GM23338 (cell line): Measurements from ENCODE around the gene FAM193B.

ENCODE experiments used
- CTCF ChIP-seq, 2 experiments: fragments of 200-600 bp in 1 of 2; sonication (generic) in 1 of 2; conservative IDR thresholded peaks; 2 replicates each; pipeline versions ENCODE4 v1.5.1 to v1.6.1; 2016 to 2017; ENCODE audit warnings: antibody characterized with exemption in 2 of 2, low read depth in 2 of 2, mild to moderate bottlenecking in 2 of 2, moderate library complexity in 1 of 2
- ETS1 ChIP-seq: IDR thresholded peaks from 2 replicates; pipeline ENCODE4 v1.6.1; 2016; ENCODE audit warnings: antibody characterized with exemption
- EZH2 ChIP-seq: fragments of 200-600 bp; sonication (generic); IDR thresholded peaks from one replicate; pipeline ENCODE4 v1.8.0; 2017; ENCODE audit warnings: antibody characterized with exemption, mild to moderate bottlenecking, low read depth; ENCODE audit not compliant: unreplicated experiment
- EZH2phosphoT487 ChIP-seq: fragments of 200-600 bp; sonication (generic); IDR thresholded peaks from one replicate; pipeline ENCODE4 v1.8.1; 2018; ENCODE audit warnings: antibody characterized with exemption; ENCODE audit not compliant: unreplicated experiment
- NANOG ChIP-seq: IDR thresholded peaks from 2 replicates; pipeline ENCODE4 v1.6.1; 2016; ENCODE audit warnings: antibody characterized with exemption, borderline replicate concordance
- POLR2AphosphoS5 ChIP-seq: IDR thresholded peaks from 2 replicates; pipeline ENCODE4 v1.6.1; 2016; ENCODE audit warnings: antibody characterized with exemption, low read depth
- REST ChIP-seq: IDR thresholded peaks from one replicate; pipeline ENCODE4 v1.6.1; 2018; ENCODE audit warnings: antibody characterized with exemption; ENCODE audit not compliant: unreplicated experiment
- ZNF114 ChIP-seq: fragments of 250-450 bp; sonication (Bioruptor Pico); IDR thresholded peaks from 2 replicates; pipeline ENCODE4 v1.5.0; 2020; ENCODE audit warnings: mild to moderate bottlenecking, moderate library complexity

GRCh38 chr5:177510567-177511053 lies 43.8 kb downstream of the FAM193B start:
- TF ChIP-seq REST (no peak), CTCF (conservative IDR thresholded peaks at IDR 0.05; ENCODE audit: low read depth in 2 of 2) (no peak), EZH2 (no peak), ZNF114 (no peak), EZH2phosphoT487 (no peak), ETS1 (no peak), NANOG (no peak), POLR2AphosphoS5 (no peak)
